Fibroblast of the aortic adventitia (primary cell): ENCODE data around the gene ZNF664. TPM values are rescaled to one million over a fixed set of nuclear protein-coding genes. Genes with fewer than 3 reads are reported as not detected.

Experiments
- DNase-seq: peaks from one replicate; pipeline ENCODE4 v3.0.0-alpha.2; 2010; ENCODE audit warnings: low read depth
- H3K4me3 ChIP-seq: 2 replicates; pipeline ENCODE4 v1.5.1; 2011; ENCODE audit warnings: low read depth, mild to moderate bottlenecking, control low read depth, low read length, moderate library complexity
- CTCF ChIP-seq: IDR thresholded peaks from 2 replicates; pipeline ENCODE4 v1.5.1; 2011; ENCODE audit warnings: mild to moderate bottlenecking, low read length, control low read depth, inconsistent platforms; ENCODE audit not compliant: insufficient read depth
- total RNA-seq: library from RNA; depleted of rRNA; stranded (reverse); fragments of >200 nt; gene quantifications from 2 replicates; pipeline ENCODE4 v1.2.3, GENCODE V29; 2012; ENCODE audit warnings: low replicate concordance

The ZNF664 gene
- total RNA-seq, 1 donor, result 73.3 TPM

GRCh38 chr12:124044809-124045321, 71.8 kb downstream of the ZNF664 start:
- TF ChIP-seq CTCF, result no peak
- no peak for DNase-seq
- no peak overlapping the region for H3K4me3 ChIP-seq

DNA sequence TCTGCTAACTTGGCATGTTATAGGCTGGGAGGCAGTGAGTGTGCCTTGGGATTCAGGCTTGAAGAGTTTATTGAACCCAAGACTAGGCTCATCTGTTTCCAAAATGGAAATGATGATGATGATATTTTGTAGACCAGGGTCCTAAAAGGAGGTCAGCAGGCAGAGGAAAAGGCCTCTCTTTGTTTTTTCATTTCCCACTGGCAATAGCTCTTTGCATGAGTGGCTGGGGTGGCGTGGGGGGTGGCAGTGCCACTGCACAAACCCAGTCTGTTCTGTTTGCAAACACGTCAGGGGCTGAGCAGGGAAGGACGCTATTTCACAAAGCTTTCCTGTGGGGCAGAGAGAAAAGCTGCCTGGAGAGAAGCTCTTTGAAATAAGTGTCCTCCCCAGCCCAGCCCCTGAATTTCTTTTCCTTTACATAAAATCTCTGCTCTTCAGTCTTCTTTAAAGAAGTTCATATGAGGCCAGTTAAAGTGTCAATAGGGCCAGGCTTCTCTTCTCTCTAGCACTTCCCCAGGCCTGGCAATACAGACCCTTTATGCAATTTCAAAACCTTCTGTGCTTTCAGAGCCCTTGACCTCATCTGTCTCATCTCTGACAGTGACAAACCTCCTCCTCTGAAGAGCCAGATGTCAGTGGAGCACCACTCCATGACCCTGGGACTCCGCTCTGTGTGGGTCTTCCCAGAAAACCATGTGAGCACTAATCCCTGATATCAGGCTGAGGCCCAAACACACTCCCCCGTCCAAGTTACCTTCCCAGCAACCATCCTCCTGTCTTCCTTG, 72.8 kb downstream of the ZNF664 start:
- no peak overlapping the region for H3K4me3 ChIP-seq
- no peak for TF ChIP-seq CTCF

GRCh38 chr12:124046456-124046740, 73.4 kb downstream of the ZNF664 start:
- DNase-seq, result no peak
- TF ChIP-seq CTCF, result no peak
- H3K4me3 ChIP-seq, result no peak overlapping the region

More for the DNA sequence above, 72.8 kb downstream of the ZNF664 start:
- no peak for DNase-seq

DNA sequence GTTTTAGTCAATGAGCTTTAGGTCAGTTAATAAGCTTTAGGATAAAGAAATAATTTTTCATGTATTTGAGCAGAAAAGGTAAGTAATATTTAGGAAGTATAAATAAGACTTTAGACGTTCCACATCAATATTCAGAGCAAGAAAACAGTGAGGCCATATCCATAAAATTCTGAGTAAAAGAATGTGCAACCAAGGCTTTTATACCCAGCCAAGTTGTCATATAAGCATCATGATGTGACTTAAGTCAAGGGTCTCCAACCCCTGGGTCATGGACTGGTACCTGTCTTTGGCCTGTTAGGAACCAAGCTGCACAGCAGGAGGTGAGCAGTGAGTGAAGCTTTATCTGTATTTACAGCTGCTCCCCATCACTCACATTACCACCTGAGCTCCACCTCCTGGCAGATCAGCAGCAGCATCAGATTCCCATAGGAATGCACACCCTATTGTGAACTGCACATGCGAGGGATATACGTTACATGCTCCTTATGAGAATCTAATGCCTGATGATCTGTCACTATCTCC, 74.1 kb downstream of the ZNF664 start:
- H3K4me3 ChIP-seq, result no peak overlapping the region
- no peak for TF ChIP-seq CTCF
- DNase-seq, result no peak

GRCh38 chr12:124049451-124050094, 76.6 kb downstream of the ZNF664 start:
- H3K4me3 ChIP-seq, result no peak overlapping the region
- TF ChIP-seq CTCF, result no peak
- no peak for DNase-seq

GRCh38 chr12:124053851-124054250, 80.8 kb downstream of the ZNF664 start:
- DNase-seq, result peak; percentile 66
- TF ChIP-seq CTCF, result peak; percentile 66
- H3K4me3 ChIP-seq, result no peak overlapping the region
